ENCODE measurements around the gene NHS. TPM values are rescaled to one million over a fixed set of nuclear protein-coding genes. Genes with fewer than 3 reads are reported as not detected.

The NHS gene
- total RNA-seq, 1 experiment from 2014 or later = 5.7 TPM

- CTCF ChIA-PET = no interaction called here
- Histone ChIP-seq H3K4me2 (ENCODE audit: low read length) (no peak overlapping the region), H3K27ac (ENCODE audit: low read depth, low read length) (no peak overlapping the region), H3K27me3 (ENCODE audit: insufficient read depth, low read length) (no peaks in the 10 kb centered on the region), H3K9me3 (ENCODE audit: control insufficient read depth in 1 of 2, insufficient read depth in 1 of 2, low read depth in 1 of 2, low read length in 2 of 2) (no peaks in the 10 kb centered on the region), H3K4me1 (ENCODE audit: control insufficient read depth in 1 of 2, insufficient read depth in 2 of 2, low read length in 2 of 2) (no peaks in the 10 kb centered on the region), H3K36me3 (ENCODE audit: control insufficient read depth in 1 of 2, insufficient read depth in 2 of 2, low read length in 2 of 2) (no peaks in the 10 kb centered on the region), H3K9ac (ENCODE audit: low read length) (no peak overlapping the region), H3K4me3 (replicated peaks in 1 of 2; ENCODE audit: low read depth in 1 of 2, low read length in 2 of 2) (no peak overlapping the region), H3K9me2 (ENCODE audit: insufficient read depth) (no peaks in the 10 kb centered on the region), H3K79me2 (ENCODE audit: insufficient read depth, low read length) (no peaks in the 10 kb centered on the region), H2AFZ (ENCODE audit: low read depth, low read length, poor library complexity, severe bottlenecking) (no peak overlapping the region), H4K20me1 (ENCODE audit: insufficient read depth) (no peaks in the 10 kb centered on the region)
- RAD21 ChIA-PET (ENCODE audit: low non-redundant PET in 1 of 2, low total read pairs in 2 of 2, uncharacterized antibody in 2 of 2, unreplicated experiment in 2 of 2) = no interaction called here
- TF ChIP-seq RAD21 (IDR thresholded peaks at IDR 0.05; ENCODE audit: low read depth) = no peak
- no peak for TF ChIP-seq YY1 (IDR thresholded peaks at IDR 0.05; ENCODE audit: extremely low read depth, insufficient replicate concordance, low read depth, low read length)
- TF ChIP-seq EZH2 (IDR thresholded peaks at IDR 0.05) = no peak
- no peak for TF ChIP-seq SP1 (IDR thresholded peaks at IDR 0.05; ENCODE audit: low read depth)
- TF ChIP-seq CBX3 (IDR thresholded peaks at IDR 0.05; ENCODE audit: low read depth) = no peak
- no peak for TF ChIP-seq SIN3A (IDR thresholded peaks at IDR 0.05; ENCODE audit: low read depth)
- no peak for TF ChIP-seq FOSL1 (IDR thresholded peaks at IDR 0.05; ENCODE audit: low read depth)
- no peak for TF ChIP-seq REST (IDR thresholded peaks at IDR 0.05; ENCODE audit: low read depth)
- intact Hi-C loops (cut with micrococcal nuclease) = no loop called here
- ATAC-seq (no peak), DNase-seq (ENCODE audit: low read depth, low spot score) (no peak)
- POLR2A ChIA-PET = no interaction called here
- BruUV-seq (replicated peaks) = no TSS peak
Observed at GRCh38 chrX:17432158-17432557, 57.2 kb downstream of the NHS start.

DNA sequence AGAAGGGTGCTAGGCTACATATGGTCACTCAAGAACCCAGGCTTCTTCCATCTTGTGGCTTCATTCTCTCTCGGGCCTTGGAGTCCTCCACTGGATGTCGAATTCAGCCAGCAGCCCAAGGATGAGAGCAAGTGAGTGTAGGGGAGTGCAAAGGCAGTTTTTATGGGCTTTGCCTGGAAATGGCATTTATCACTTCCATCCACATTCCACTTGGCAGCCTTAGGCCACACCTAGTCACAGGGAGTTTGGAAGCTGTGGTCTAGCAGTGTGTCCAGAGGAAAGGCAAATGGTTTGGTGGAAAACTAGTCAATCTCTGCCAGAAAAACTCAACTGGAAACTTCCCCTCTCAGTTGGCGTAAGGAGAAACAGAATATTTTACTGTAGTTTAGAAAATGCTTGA is 59.0 kb downstream of the NHS start:
- ChIA-PET POLR2A (no interaction called here), CTCF (no interaction called here), RAD21 (ENCODE audit: low non-redundant PET in 1 of 2, low total read pairs in 2 of 2, uncharacterized antibody in 2 of 2, unreplicated experiment in 2 of 2) (no interaction called here)
- H3K4me1 ChIP-seq (ENCODE audit: control insufficient read depth in 1 of 2, insufficient read depth in 2 of 2, low read length in 2 of 2) = no peaks in the 10 kb centered on the region
- H3K27me3 ChIP-seq (ENCODE audit: insufficient read depth, low read length) = no peaks in the 10 kb centered on the region
- no peaks in the 10 kb centered on the region for H4K20me1 ChIP-seq (ENCODE audit: insufficient read depth)
- H3K4me3 ChIP-seq (replicated peaks in 1 of 2; ENCODE audit: low read depth in 1 of 2, low read length in 2 of 2) = no peak overlapping the region
- DNase-seq (ENCODE audit: low read depth, low spot score) = no peak
- no peak for ATAC-seq
- no peaks in the 10 kb centered on the region for H3K36me3 ChIP-seq (ENCODE audit: control insufficient read depth in 1 of 2, insufficient read depth in 2 of 2, low read length in 2 of 2)
- no peak overlapping the region for H2AFZ ChIP-seq (ENCODE audit: low read depth, low read length, poor library complexity, severe bottlenecking)
- no peak overlapping the region for H3K27ac ChIP-seq (ENCODE audit: low read depth, low read length)
- H3K9me3 ChIP-seq (ENCODE audit: control insufficient read depth in 1 of 2, insufficient read depth in 1 of 2, low read depth in 1 of 2, low read length in 2 of 2) = no peaks in the 10 kb centered on the region
- no peaks in the 10 kb centered on the region for H3K9me2 ChIP-seq (ENCODE audit: insufficient read depth)
- no peak overlapping the region for H3K4me2 ChIP-seq (ENCODE audit: low read length)
- H3K9ac ChIP-seq (ENCODE audit: low read length) = no peak overlapping the region
- no peaks in the 10 kb centered on the region for H3K79me2 ChIP-seq (ENCODE audit: insufficient read depth, low read length)
- no TSS peak for BruUV-seq (replicated peaks)
- intact Hi-C loops (cut with micrococcal nuclease) = no loop called here
- no peak for TF ChIP-seq RAD21 (IDR thresholded peaks at IDR 0.05; ENCODE audit: low read depth)
- no peak for TF ChIP-seq POLR2A (IDR thresholded peaks at IDR 0.05; ENCODE audit: borderline replicate concordance, extremely low read depth, insufficient read depth, insufficient read length)
- no peak for TF ChIP-seq TCF7L2 (IDR thresholded peaks at IDR 0.05; ENCODE audit: borderline replicate concordance, extremely low read depth, insufficient read depth, insufficient read length)
- TF ChIP-seq JUND (IDR thresholded peaks at IDR 0.05) = no peak
- TF ChIP-seq EGR1 (IDR thresholded peaks at IDR 0.05; ENCODE audit: low read depth) = no peak
- TF ChIP-seq SRF (IDR thresholded peaks at IDR 0.05; ENCODE audit: low read depth) = no peak
- TF ChIP-seq MAX (IDR thresholded peaks at IDR 0.05) = no peak
- TF ChIP-seq FOSL1 (IDR thresholded peaks at IDR 0.05; ENCODE audit: low read depth) = no peak
- TF ChIP-seq ZFX (IDR thresholded peaks at IDR 0.05) = no peak
- no peak for TF ChIP-seq EZH2phosphoT487 (IDR thresholded peaks at IDR 0.05; ENCODE audit: borderline replicate concordance)
